Measurements from ENCODE around the gene RBBP8NL.

The RBBP8NL gene

DNA sequence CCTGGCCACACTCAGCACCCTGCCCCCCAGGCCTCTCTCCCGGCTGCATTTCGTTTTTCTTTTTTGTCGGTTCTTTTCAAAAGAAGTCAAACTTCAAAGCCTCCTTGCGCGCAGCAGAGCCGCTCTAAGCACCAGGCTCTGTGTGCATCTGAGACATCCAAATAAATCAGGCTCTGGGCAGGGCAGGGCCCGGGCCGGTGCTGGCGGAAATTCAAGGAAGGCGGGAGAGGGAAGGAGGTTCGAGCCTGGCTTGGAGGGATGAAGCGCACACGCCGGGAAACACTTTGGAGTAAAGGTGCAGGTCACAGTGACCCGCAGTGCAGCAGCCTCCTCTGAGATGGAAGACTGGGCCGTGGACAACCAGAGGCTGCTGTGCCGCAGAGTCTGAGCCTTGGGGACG is 42.7 kb upstream of the RBBP8NL start:
- DNase-seq (ENCODE audit: extremely low read depth, insufficient read length), result no peak
- no peak overlapping the region for H3K4me3 ChIP-seq (replicated peaks; ENCODE audit: low read depth, low read length)
- TF ChIP-seq, protein P1, sequence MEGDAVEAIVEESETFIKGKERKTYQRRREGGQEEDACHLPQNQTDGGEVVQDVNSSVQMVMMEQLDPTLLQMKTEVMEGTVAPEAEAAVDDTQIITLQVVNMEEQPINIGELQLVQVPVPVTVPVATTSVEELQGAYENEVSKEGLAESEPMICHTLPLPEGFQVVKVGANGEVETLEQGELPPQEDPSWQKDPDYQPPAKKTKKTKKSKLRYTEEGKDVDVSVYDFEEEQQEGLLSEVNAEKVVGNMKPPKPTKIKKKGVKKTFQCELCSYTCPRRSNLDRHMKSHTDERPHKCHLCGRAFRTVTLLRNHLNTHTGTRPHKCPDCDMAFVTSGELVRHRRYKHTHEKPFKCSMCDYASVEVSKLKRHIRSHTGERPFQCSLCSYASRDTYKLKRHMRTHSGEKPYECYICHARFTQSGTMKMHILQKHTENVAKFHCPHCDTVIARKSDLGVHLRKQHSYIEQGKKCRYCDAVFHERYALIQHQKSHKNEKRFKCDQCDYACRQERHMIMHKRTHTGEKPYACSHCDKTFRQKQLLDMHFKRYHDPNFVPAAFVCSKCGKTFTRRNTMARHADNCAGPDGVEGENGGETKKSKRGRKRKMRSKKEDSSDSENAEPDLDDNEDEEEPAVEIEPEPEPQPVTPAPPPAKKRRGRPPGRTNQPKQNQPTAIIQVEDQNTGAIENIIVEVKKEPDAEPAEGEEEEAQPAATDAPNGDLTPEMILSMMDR (IDR thresholded peaks at IDR 0.05; ENCODE audit: insufficient read depth, low read length, poor library complexity, severe bottlenecking), result no peak

GRCh38 chr20:62469352-62469751 is 42.0 kb upstream of the RBBP8NL start:
- no peak overlapping the region for H3K4me3 ChIP-seq (replicated peaks; ENCODE audit: low read depth, low read length)
- H3K36me3 ChIP-seq (ENCODE audit: control insufficient read depth, insufficient read depth, low read length), result no peaks in the 10 kb centered on the region
- H3K27me3 ChIP-seq (replicated peaks; ENCODE audit: control insufficient read depth, insufficient read depth, low read length), result peaks cover 2% of the 10 kb centered on the region; the same call in 1 of the 2 replicates
- TF ChIP-seq, protein P1 (IDR thresholded peaks at IDR 0.05; ENCODE audit: insufficient read depth, low read length, poor library complexity, severe bottlenecking), result no peak
- no peak for DNase-seq (ENCODE audit: extremely low read depth, insufficient read length)

More for the DNA sequence above, 42.7 kb upstream of the RBBP8NL start:
- Histone ChIP-seq H3K36me3 (ENCODE audit: control insufficient read depth, insufficient read depth, low read length) (no peaks in the 10 kb centered on the region), H3K27me3 (replicated peaks; ENCODE audit: control insufficient read depth, insufficient read depth, low read length) (peaks cover 2% of the 10 kb centered on the region; the same call in 1 of the 2 replicates)

GRCh38 chr20:62466806-62467537 is 39.6 kb upstream of the RBBP8NL start:
- DNase-seq (ENCODE audit: extremely low read depth, insufficient read length), result no peak
- H3K36me3 ChIP-seq (ENCODE audit: control insufficient read depth, insufficient read depth, low read length), result no peaks in the 10 kb centered on the region
- peaks cover 2% of the 10 kb centered on the region; the same call in 1 of the 2 replicates for H3K27me3 ChIP-seq (replicated peaks; ENCODE audit: control insufficient read depth, insufficient read depth, low read length)
- no peak overlapping the region for H3K4me3 ChIP-seq (replicated peaks; ENCODE audit: low read depth, low read length)
- TF ChIP-seq, protein P1 (IDR thresholded peaks at IDR 0.05; ENCODE audit: insufficient read depth, low read length, poor library complexity, severe bottlenecking), result no peak

DNA sequence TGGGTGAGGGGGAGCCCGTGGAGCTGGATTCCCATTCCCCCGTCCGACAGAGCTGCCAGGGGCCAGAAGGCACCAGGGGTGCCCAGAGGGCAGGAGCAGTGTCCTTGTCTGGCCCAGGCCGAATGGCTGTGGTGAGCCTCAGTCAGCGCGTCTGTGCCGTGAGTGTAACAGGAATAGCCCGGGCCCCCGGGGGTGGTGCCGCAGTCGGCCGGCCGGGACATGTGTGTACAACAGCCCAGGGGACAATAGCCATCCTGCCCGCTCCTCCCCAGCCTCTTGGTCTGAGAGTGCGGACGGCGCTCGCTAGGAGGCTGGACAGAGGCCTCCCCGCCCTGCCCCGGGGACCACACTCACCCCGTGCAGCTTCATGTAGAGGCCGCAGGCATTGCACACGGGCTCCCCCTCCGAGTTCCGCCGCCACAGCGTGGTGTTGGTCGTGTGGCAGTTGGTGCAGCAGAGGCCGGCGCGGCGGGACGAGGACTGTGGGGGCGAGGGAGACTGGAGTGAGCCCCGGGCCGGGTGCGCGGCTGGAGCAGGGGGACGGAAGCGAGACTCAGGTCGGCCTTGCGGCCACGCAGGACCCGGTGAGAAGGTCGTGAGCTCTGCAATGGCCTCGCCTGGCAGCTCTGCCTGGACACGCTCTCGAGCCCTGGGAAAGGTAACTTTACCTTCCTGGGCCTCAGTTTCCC is 38.9 kb upstream of the RBBP8NL start:
- Histone ChIP-seq H3K36me3 (ENCODE audit: control insufficient read depth, insufficient read depth, low read length) (no peaks in the 10 kb centered on the region), H3K4me3 (replicated peaks; ENCODE audit: low read depth, low read length) (no peak overlapping the region), H3K27me3 (replicated peaks; ENCODE audit: control insufficient read depth, insufficient read depth, low read length) (peaks cover 2% of the 10 kb centered on the region; the same call in 1 of the 2 replicates)
- TF ChIP-seq, protein P1 (IDR thresholded peaks at IDR 0.05; ENCODE audit: insufficient read depth, low read length, poor library complexity, severe bottlenecking), result no peak
- no peak for DNase-seq (ENCODE audit: extremely low read depth, insufficient read length)

DNA sequence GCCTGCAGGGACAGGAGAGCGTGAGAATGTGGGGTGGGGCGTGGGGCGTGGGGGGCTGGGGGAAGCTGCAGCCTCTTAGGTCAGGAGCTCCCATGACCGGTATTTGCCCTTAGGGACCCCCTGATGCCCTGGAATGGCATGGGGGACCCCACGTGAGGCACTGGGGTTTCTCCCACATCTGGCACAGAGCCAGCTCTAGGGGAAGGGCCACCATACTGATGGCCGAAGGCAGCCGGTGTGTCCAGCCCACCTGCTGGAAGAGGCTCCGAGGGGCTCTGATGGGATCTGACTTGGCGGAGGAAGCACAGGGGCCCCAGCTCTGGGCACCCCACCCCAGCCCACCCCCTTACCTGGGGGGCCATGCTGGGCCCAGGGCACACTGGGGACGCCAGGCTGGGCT is 37.7 kb upstream of the RBBP8NL start:
- no peak overlapping the region for H3K4me3 ChIP-seq (replicated peaks; ENCODE audit: low read depth, low read length)
- no peaks in the 10 kb centered on the region for H3K36me3 ChIP-seq (ENCODE audit: control insufficient read depth, insufficient read depth, low read length)
- TF ChIP-seq, protein P1 (IDR thresholded peaks at IDR 0.05; ENCODE audit: insufficient read depth, low read length, poor library complexity, severe bottlenecking), result no peak
- DNase-seq (ENCODE audit: extremely low read depth, insufficient read length), result no peak
- H3K27me3 ChIP-seq (replicated peaks; ENCODE audit: control insufficient read depth, insufficient read depth, low read length), result peaks cover 3% of the 10 kb centered on the region; the same call in 1 of the 2 replicates

Measured in GM06990 (cell line).